Lower lobe of right lung (tissue), 2 donors: ENCODE measurements around the gene PTPRM. TPM values are rescaled to one million over a fixed set of nuclear protein-coding genes. Genes with fewer than 3 reads are reported as not detected.
A peak's percentile ranks its signal among the peaks of the same experiment; 100 is the strongest.

Experiments used
- ATAC-seq, 2 donors: fragments of 200-7000 bp; cut with Tn5 transposase; one replicate each; pipeline ENCODE4 v1.9.1; 2020 to 2022; ENCODE audit warnings: mild to moderate bottlenecking in 2 of 2, moderate library complexity in 2 of 2
- DNase-seq: peaks from one replicate; pipeline ENCODE4 v3.0.0-alpha.2; 2020
- H3K27ac ChIP-seq: fragments of 200-600 bp; one replicate; pipeline ENCODE4 v1.8.0; 2022
- H3K27me3 ChIP-seq: fragments of 200-600 bp; one replicate; pipeline ENCODE4 v1.8.0; 2022; ENCODE audit warnings: low read depth
- H3K36me3 ChIP-seq: fragments of 200-600 bp; one replicate; pipeline ENCODE4 v1.8.0; 2022; ENCODE audit warnings: mild to moderate bottlenecking
- H3K4me1 ChIP-seq: fragments of 200-600 bp; one replicate; pipeline ENCODE4 v1.8.0; 2022
- H3K4me3 ChIP-seq: fragments of 200-600 bp; one replicate; pipeline ENCODE4 v1.8.0; 2022; ENCODE audit warnings: mild to moderate bottlenecking
- H3K9me3 ChIP-seq: fragments of 200-600 bp; one replicate; pipeline ENCODE4 v1.8.0; 2022
- intact Hi-C: fragments of 100-400 bp; cut with DNase I; formaldehyde crosslinking; loops from one replicate; pipeline ENCODE4 v1.11.0; 2022
- total RNA-seq: library from RNA; stranded (reverse); fragmentation: NEBNext Ultra II Directional; extraction: Animal tissue kit (Norgen Biotek cat#: 25700); gene quantifications from one replicate; pipeline ENCODE4 v1.2.1, GENCODE V29; 2021
- TF ChIP-seq, protein P1 (sequence below): fragments of 200-600 bp; IDR thresholded peaks from one replicate; pipeline ENCODE4 v1.8.0; 2022; ENCODE audit warnings: antibody characterized with exemption, mild to moderate bottlenecking
- donor health status: DM: no; HTN: yes; CAD: no; lungs with severe emphysema.

PTPRM gene
- total RNA-seq, 1 donor from 2014 or later, result 85.2 TPM

DNA sequence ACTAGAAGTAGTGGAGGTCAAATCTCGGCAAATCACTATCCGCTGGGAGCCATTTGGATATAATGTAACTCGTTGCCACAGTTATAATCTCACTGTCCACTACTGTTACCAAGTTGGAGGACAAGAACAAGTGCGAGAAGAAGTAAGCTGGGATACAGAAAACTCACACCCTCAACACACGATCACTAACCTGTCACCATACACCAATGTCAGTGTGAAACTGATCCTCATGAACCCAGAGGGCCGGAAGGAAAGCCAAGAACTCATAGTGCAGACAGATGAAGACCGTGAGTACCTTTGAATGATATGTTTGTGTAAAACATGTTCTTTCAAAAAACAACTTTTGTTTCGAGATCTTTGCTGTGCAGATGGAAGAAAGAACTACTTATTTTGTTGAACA is 502.6 kb downstream of the PTPRM start:
- TF ChIP-seq, protein P1, sequence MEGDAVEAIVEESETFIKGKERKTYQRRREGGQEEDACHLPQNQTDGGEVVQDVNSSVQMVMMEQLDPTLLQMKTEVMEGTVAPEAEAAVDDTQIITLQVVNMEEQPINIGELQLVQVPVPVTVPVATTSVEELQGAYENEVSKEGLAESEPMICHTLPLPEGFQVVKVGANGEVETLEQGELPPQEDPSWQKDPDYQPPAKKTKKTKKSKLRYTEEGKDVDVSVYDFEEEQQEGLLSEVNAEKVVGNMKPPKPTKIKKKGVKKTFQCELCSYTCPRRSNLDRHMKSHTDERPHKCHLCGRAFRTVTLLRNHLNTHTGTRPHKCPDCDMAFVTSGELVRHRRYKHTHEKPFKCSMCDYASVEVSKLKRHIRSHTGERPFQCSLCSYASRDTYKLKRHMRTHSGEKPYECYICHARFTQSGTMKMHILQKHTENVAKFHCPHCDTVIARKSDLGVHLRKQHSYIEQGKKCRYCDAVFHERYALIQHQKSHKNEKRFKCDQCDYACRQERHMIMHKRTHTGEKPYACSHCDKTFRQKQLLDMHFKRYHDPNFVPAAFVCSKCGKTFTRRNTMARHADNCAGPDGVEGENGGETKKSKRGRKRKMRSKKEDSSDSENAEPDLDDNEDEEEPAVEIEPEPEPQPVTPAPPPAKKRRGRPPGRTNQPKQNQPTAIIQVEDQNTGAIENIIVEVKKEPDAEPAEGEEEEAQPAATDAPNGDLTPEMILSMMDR, result no peak
- no peak for ATAC-seq
- Histone ChIP-seq H3K4me1 (no peaks in the 10 kb centered on the region), H3K9me3 (no peaks in the 10 kb centered on the region), H3K4me3 (no peak overlapping the region), H3K36me3 (peaks cover 6% of the 10 kb centered on the region), H3K27ac (no peak overlapping the region), H3K27me3 (no peaks in the 10 kb centered on the region)
- intact Hi-C loops, result no loop called here
- no peak for DNase-seq

DNA sequence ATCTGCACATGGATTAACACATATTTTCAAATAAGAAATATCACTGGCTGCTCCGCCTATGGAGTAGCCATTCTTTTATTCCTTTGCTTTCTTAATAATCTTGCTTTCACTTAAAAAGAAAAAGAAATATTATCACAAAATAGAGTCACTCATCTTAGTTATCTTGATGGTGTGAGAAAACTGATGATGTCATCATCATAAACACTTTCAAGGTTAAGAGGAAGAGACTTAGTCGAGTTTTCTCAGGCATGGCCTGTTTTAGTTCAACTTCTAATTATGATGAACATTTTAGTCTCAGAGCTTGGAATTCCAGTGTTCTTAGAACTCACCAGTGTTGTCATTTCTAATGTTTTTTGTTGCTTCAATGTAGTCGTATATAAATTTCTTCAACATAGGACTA is 506.1 kb downstream of the PTPRM start:
- no peaks in the 10 kb centered on the region for H3K4me1 ChIP-seq
- H3K27ac ChIP-seq, result no peak overlapping the region
- intact Hi-C loops, result no loop called here
- ATAC-seq (no peak), DNase-seq (no peak)
- no peaks in the 10 kb centered on the region for H3K9me3 ChIP-seq
- peaks cover 6% of the 10 kb centered on the region for H3K36me3 ChIP-seq
- TF ChIP-seq, protein P1, result no peak
- no peak overlapping the region for H3K4me3 ChIP-seq
- H3K27me3 ChIP-seq, result no peaks in the 10 kb centered on the region

DNA sequence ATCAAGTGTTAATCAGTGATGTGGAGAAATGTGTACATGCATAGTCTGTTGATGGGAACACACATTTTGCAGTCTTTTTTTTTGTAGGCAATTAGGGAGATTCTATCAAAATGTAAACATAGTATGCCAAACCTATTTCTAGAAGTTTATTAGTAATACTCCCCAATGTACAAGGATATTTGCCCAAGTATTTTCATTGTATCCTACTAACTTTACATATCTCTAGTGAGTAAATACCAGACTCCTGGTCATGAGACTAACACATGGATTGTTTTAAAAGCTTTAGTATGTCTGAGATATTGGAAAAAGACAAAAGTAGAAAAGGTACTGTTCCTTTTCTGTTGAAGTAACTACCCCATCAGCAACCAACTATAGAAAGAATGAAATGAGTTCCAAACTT is 513.0 kb downstream of the PTPRM start:
- H3K4me1 ChIP-seq, result peaks cover 11% of the 10 kb centered on the region
- intact Hi-C loops, result no loop called here
- ATAC-seq, result no peak
- H3K4me3 ChIP-seq, result no peak overlapping the region
- DNase-seq, result no peak
- no peak overlapping the region for H3K27ac ChIP-seq
- H3K9me3 ChIP-seq, result no peaks in the 10 kb centered on the region
- H3K36me3 ChIP-seq, result no peaks in the 10 kb centered on the region
- no peaks in the 10 kb centered on the region for H3K27me3 ChIP-seq
- TF ChIP-seq, protein P1, result no peak

DNA sequence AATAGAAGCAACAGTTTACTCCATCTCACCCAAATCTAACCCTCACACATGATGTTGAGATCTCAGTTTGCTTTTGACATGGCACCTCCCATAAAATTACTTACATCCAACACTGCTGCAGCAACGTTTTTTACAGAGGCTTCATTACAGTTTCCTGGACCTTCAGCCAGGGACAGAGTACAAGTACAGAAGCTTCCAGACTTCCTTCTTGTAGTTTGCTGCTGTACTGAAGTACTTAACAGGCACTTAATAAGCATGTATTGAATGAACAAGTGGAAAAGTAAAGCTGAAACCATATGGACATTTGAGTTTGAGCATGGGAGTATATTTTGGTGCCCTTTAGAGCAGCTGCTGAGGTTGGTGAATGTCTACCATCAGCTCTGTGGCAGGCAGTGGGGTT is 514.2 kb downstream of the PTPRM start:
- TF ChIP-seq, protein P1, result no peak
- H3K4me3 ChIP-seq, result no peak overlapping the region
- no peaks in the 10 kb centered on the region for H3K27me3 ChIP-seq
- no peaks in the 10 kb centered on the region for H3K9me3 ChIP-seq
- H3K27ac ChIP-seq, result peak overlapping the region; percentile 33
- H3K4me1 ChIP-seq, result peaks cover 11% of the 10 kb centered on the region
- H3K36me3 ChIP-seq, result peaks cover 8% of the 10 kb centered on the region
- intact Hi-C loops, result no loop called here
- ATAC-seq, result peak; percentile 47 to 61
- DNase-seq, result no peak

DNA sequence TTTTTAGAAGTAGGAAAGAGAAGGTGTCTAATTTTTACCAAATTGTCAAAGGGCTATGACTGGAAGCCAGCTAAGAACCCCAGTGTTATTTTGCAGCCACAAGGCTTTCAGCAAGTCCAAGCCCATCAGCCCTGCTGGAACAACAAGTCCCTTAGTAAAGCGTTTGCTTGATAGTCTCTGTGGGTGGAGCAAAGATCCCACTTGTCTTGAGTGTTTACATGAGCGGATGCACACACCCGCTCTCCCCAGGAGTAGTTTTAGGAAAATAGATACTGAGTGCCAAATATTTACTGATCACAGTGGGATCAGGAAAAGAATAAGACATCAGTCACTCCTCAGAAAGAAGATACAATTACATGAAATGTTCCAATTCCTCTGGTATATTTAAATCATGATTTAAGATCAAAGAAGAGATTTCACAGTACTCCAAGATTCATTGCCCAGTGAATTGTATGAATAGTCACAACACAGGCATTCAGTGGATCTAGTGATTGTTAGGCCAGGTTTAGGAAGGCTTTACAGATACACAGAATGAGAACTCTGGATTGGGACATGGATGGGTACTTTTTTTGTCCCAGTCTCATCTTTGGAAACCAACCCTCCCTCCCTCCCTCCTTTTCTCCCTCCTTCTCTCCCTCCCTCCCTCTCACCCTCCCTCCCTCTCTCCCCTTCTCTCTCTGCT is 514.9 kb downstream of the PTPRM start:
- Histone ChIP-seq H3K36me3 (peaks cover 8% of the 10 kb centered on the region), H3K27ac (peak overlapping the region; percentile 33), H3K4me3 (no peak overlapping the region), H3K27me3 (no peaks in the 10 kb centered on the region), H3K4me1 (peaks cover 11% of the 10 kb centered on the region), H3K9me3 (no peaks in the 10 kb centered on the region)
- TF ChIP-seq, protein P1, result no peak
- intact Hi-C loops, result no loop called here
- peak; percentile 88 to 91 for ATAC-seq
- no peak for DNase-seq
